ENCODE data around the gene NR3C1. TPM values are rescaled to one million over a fixed set of nuclear protein-coding genes. Genes with fewer than 3 reads are reported as not detected.
A peak's percentile ranks its signal among the peaks of the same experiment; 100 is the strongest.

NR3C1 gene
- total and polyA plus RNA-seq, 8 donors = 6.5 to 42.2 (median 27.1) TPM

GRCh38 chr5:143390941-143391340, 12.5 kb downstream of the NR3C1 start:
- intact Hi-C loops (cut with DNase I) = no loop called here

GRCh38 chr5:143390258-143390657, 13.2 kb downstream of the NR3C1 start:
- Histone ChIP-seq H3K4me3 (no peak overlapping the region), H3K9me3 (no peaks in the 10 kb centered on the region), H3K36me3 (no peaks in the 10 kb centered on the region), H3K27ac (no peak overlapping the region), H3K4me1 (peaks cover 9 to 52% (median 50%) of the 10 kb centered on the region in 3 donors), H3K27me3 (no peaks in the 10 kb centered on the region)
- ATAC-seq = peak in 1 of 4 donors; percentile 44
- intact Hi-C loops (cut with DNase I) = no loop called here
- FAIRE-seq = no peak
- DNase-seq = no peak
- TF ChIP-seq CTCF (IDR thresholded peaks at IDR 0.05) = no peak

More at GRCh38 chr5:143390941-143391340, 12.5 kb downstream of the NR3C1 start:
- no peaks in the 10 kb centered on the region for H3K27me3 ChIP-seq
- DNase-seq = no peak
- FAIRE-seq = no peak
- no peak overlapping the region for H3K4me3 ChIP-seq
- H3K27ac ChIP-seq = no peak overlapping the region
- no peak for TF ChIP-seq CTCF (IDR thresholded peaks at IDR 0.05)
- H3K36me3 ChIP-seq = no peaks in the 10 kb centered on the region
- no peaks in the 10 kb centered on the region for H3K9me3 ChIP-seq
- H3K4me1 ChIP-seq = peaks cover 9 to 58% (median 57%) of the 10 kb centered on the region in 3 donors
- 17 to 22% methylated on average over 2 of the region's 2 CpGs for WGBS, 2 donors
- ATAC-seq = peak in 1 of 4 donors; percentile 28

- Histone ChIP-seq H3K9me3 (peaks cover 0 to 4% (median 0%) of the 10 kb centered on the region in 4 donors), H3K4me1 (peaks cover 3 to 30% (median 21%) of the 10 kb centered on the region in 3 donors), H3K36me3 (no peaks in the 10 kb centered on the region), H3K27ac (no peak overlapping the region), H3K4me3 (no peak overlapping the region), H3K27me3 (no peaks in the 10 kb centered on the region)
- intact Hi-C loops (cut with DNase I) = no loop called here
- no peak for TF ChIP-seq CTCF (IDR thresholded peaks at IDR 0.05)
- DNase-seq (no peak), FAIRE-seq (no peak), ATAC-seq (no peak)
- 88 to 92% methylated on average over 1 of the region's 1 CpG for WGBS, 2 donors
Measured at GRCh38 chr5:143386725-143387124, 16.8 kb downstream of the NR3C1 start.

- Histone ChIP-seq H3K4me3 (no peak overlapping the region), H3K27ac (no peak overlapping the region), H3K4me1 (peaks cover 0 to 15% (median 5%) of the 10 kb centered on the region in 3 donors), H3K36me3 (no peaks in the 10 kb centered on the region), H3K9me3 (peaks cover 0 to 4% (median 0%) of the 10 kb centered on the region in 4 donors), H3K27me3 (no peaks in the 10 kb centered on the region)
- 67 to 99% methylated on average over 3 of the region's 3 CpGs for WGBS, 2 donors
- DNase-seq (no peak), FAIRE-seq (no peak), ATAC-seq (no peak)
- intact Hi-C loops (cut with DNase I) = no loop called here
- no peak for TF ChIP-seq CTCF (IDR thresholded peaks at IDR 0.05)
Measured at GRCh38 chr5:143384865-143385657, 18.4 kb downstream of the NR3C1 start.

- Histone ChIP-seq H3K9me3 (peaks cover 0 to 4% (median 0%) of the 10 kb centered on the region in 4 donors), H3K36me3 (no peaks in the 10 kb centered on the region), H3K4me3 (no peak overlapping the region), H3K27me3 (no peaks in the 10 kb centered on the region), H3K4me1 (peaks cover 0 to 4% (median 0%) of the 10 kb centered on the region in 3 donors), H3K27ac (no peak overlapping the region)
- no peak for TF ChIP-seq CTCF (IDR thresholded peaks at IDR 0.05)
- FAIRE-seq (no peak), DNase-seq (no peak), ATAC-seq (no peak)
- intact Hi-C loops (cut with DNase I) = no loop called here
- 93 to 95% methylated on average over 3 of the region's 3 CpGs for WGBS, 2 donors
Measured at GRCh38 chr5:143383988-143384387, 19.5 kb downstream of the NR3C1 start.
